HG03460 (cell line): Measurements from ENCODE around the gene SUN3.
A peak's percentile ranks its signal among the peaks of the same experiment; 100 is the strongest.
"Not testable (repeated sequence)": the region's sequence is repeated elsewhere in the genome, so short reads cannot be mapped to it uniquely, and the experiment has no call there.

ENCODE experiments used
- ATAC-seq: cut with Tn5 transposase; IDR thresholded peaks from one replicate; pipeline ENCODE4 v1.9.1; 2021; ENCODE audit not compliant: unreplicated experiment

The SUN3 gene

GRCh38 chr7:47946581-47947354 is 82.1 kb downstream of the SUN3 start:
- ATAC-seq: no peak

- ATAC-seq: no peak
These were observed 83.5 kb downstream of the SUN3 start for GRCh38 chr7:47945261-47946015.

GRCh38 chr7:47944536-47945260 is 84.2 kb downstream of the SUN3 start:
- ATAC-seq: no peak

- no peak for ATAC-seq
These were observed 85.0 kb downstream of the SUN3 start for GRCh38 chr7:47943676-47944474.

GRCh38 chr7:47942651-47943050 is 86.3 kb downstream of the SUN3 start:
- ATAC-seq: not testable (repeated sequence)

GRCh38 chr7:47942132-47942531 is 86.8 kb downstream of the SUN3 start:
- ATAC-seq: no peak

- ATAC-seq: no peak
These were observed 87.6 kb downstream of the SUN3 start for GRCh38 chr7:47941136-47941844.

GRCh38 chr7:47940088-47941013 is 88.6 kb downstream of the SUN3 start:
- no peak for ATAC-seq

GRCh38 chr7:47939425-47940036 is 89.4 kb downstream of the SUN3 start:
- no peak for ATAC-seq

GRCh38 chr7:47938574-47939165 is 90.2 kb downstream of the SUN3 start:
- no peak for ATAC-seq

GRCh38 chr7:47937711-47938573 is 91.0 kb downstream of the SUN3 start:
- peak; percentile 55 for ATAC-seq
